ENCODE results near the gene MMP17. TPM values are rescaled to one million over a fixed set of nuclear protein-coding genes. Genes with fewer than 3 reads are reported as not detected.

Gene MMP17
- polyA plus RNA-seq, 1 donor (not counting 4 experiments of a cell fraction or from before 2014, with no cell fraction given), result 2.3 TPM

- Histone ChIP-seq H3K4me2 (ENCODE audit: control insufficient read depth, extremely low read depth, insufficient read depth, low read depth, low read length) (no peak overlapping the region), H3K36me3 (ENCODE audit: control insufficient read depth in 2 of 2, extremely low read depth in 1 of 2, insufficient read depth in 2 of 2, low read length in 2 of 2) (no peaks in the 10 kb centered on the region), H3K9me3 (ENCODE audit: control insufficient read depth, low read depth, low read length) (no peaks in the 10 kb centered on the region), H3K79me2 (ENCODE audit: control insufficient read depth, insufficient read depth, low read length) (no peaks in the 10 kb centered on the region), H3K27me3 (ENCODE audit: control insufficient read depth, extremely low read depth, insufficient read depth, low read length) (no peaks in the 10 kb centered on the region), H3K27ac (ENCODE audit: control insufficient read depth, insufficient read depth, low read length) (no peak overlapping the region), H3K4me1 (ENCODE audit: control insufficient read depth, extremely low read depth, insufficient read depth, low read length) (no peaks in the 10 kb centered on the region), H4K20me1 (ENCODE audit: control insufficient read depth, extremely low read depth, insufficient read depth, low read length) (no peaks in the 10 kb centered on the region), H3K9me1 (ENCODE audit: control insufficient read depth, extremely low read depth, insufficient read depth, low read length) (no peaks in the 10 kb centered on the region), H3K4me3 (ENCODE audit: control insufficient read depth in 2 of 3, extremely low read depth in 1 of 3, insufficient read depth in 2 of 3, low read depth in 1 of 3, low read length in 3 of 3) (no peak overlapping the region), H3K9ac (ENCODE audit: control insufficient read depth, extremely low read depth, insufficient read depth, low read length) (no peak overlapping the region), H2AFZ (ENCODE audit: control insufficient read depth, low read length) (no peak overlapping the region)
- TF ChIP-seq CTCF (optimal IDR thresholded peaks at IDR 0.05 in 1 of 3, IDR thresholded peaks at IDR 0.05 in 1 of 3, conservative IDR thresholded peaks at IDR 0.05 in 1 of 3; ENCODE audit: extremely low read depth in 1 of 3, insufficient read depth in 2 of 3, low read length in 3 of 3), result no peak
- no peak for TF ChIP-seq EZH2 (IDR thresholded peaks at IDR 0.05; ENCODE audit: low read length)
- no peak for DNase-seq (ENCODE audit: low read depth, low spot score)
- dilution Hi-C loops (cut with MboI; ENCODE audit: extremely low pct_ligation_motif_present, low sequenced_read_pairs), result no loop called here
- no peak for FAIRE-seq
Observed at GRCh38 chr12:131841547-131841946, 13.4 kb downstream of the MMP17 start.

- no peak overlapping the region for H2AFZ ChIP-seq (ENCODE audit: control insufficient read depth, low read length)
- FAIRE-seq (no peak), DNase-seq (ENCODE audit: low read depth, low spot score) (no peak)
- no peak overlapping the region for H3K4me3 ChIP-seq (ENCODE audit: control insufficient read depth in 2 of 3, extremely low read depth in 1 of 3, insufficient read depth in 2 of 3, low read depth in 1 of 3, low read length in 3 of 3)
- H3K9me1 ChIP-seq (ENCODE audit: control insufficient read depth, extremely low read depth, insufficient read depth, low read length), result no peaks in the 10 kb centered on the region
- no peaks in the 10 kb centered on the region for H3K9me3 ChIP-seq (ENCODE audit: control insufficient read depth, low read depth, low read length)
- no peak overlapping the region for H3K27ac ChIP-seq (ENCODE audit: control insufficient read depth, insufficient read depth, low read length)
- H3K4me1 ChIP-seq (ENCODE audit: control insufficient read depth, extremely low read depth, insufficient read depth, low read length), result no peaks in the 10 kb centered on the region
- no peaks in the 10 kb centered on the region for H3K36me3 ChIP-seq (ENCODE audit: control insufficient read depth in 2 of 2, extremely low read depth in 1 of 2, insufficient read depth in 2 of 2, low read length in 2 of 2)
- no peaks in the 10 kb centered on the region for H3K27me3 ChIP-seq (ENCODE audit: control insufficient read depth, extremely low read depth, insufficient read depth, low read length)
- TF ChIP-seq EZH2 (IDR thresholded peaks at IDR 0.05; ENCODE audit: low read length), result no peak
- H3K9ac ChIP-seq (ENCODE audit: control insufficient read depth, extremely low read depth, insufficient read depth, low read length), result no peak overlapping the region
- no peaks in the 10 kb centered on the region for H3K79me2 ChIP-seq (ENCODE audit: control insufficient read depth, insufficient read depth, low read length)
- no peaks in the 10 kb centered on the region for H4K20me1 ChIP-seq (ENCODE audit: control insufficient read depth, extremely low read depth, insufficient read depth, low read length)
- no peak overlapping the region for H3K4me2 ChIP-seq (ENCODE audit: control insufficient read depth, extremely low read depth, insufficient read depth, low read depth, low read length)
- dilution Hi-C loops (cut with MboI; ENCODE audit: extremely low pct_ligation_motif_present, low sequenced_read_pairs), result no loop called here
Observed at GRCh38 chr12:131842169-131842568, 14.0 kb downstream of the MMP17 start.

GRCh38 chr12:131843527-131843926 lies 15.3 kb downstream of the MMP17 start:
- Histone ChIP-seq H3K36me3 (ENCODE audit: control insufficient read depth in 2 of 2, extremely low read depth in 1 of 2, insufficient read depth in 2 of 2, low read length in 2 of 2) (no peaks in the 10 kb centered on the region), H4K20me1 (ENCODE audit: control insufficient read depth, extremely low read depth, insufficient read depth, low read length) (no peaks in the 10 kb centered on the region), H3K4me1 (ENCODE audit: control insufficient read depth, extremely low read depth, insufficient read depth, low read length) (no peaks in the 10 kb centered on the region), H3K4me2 (ENCODE audit: control insufficient read depth, extremely low read depth, insufficient read depth, low read depth, low read length) (no peak overlapping the region), H3K9me3 (ENCODE audit: control insufficient read depth, low read depth, low read length) (no peaks in the 10 kb centered on the region), H3K27me3 (ENCODE audit: control insufficient read depth, extremely low read depth, insufficient read depth, low read length) (no peaks in the 10 kb centered on the region), H3K79me2 (ENCODE audit: control insufficient read depth, insufficient read depth, low read length) (no peaks in the 10 kb centered on the region), H2AFZ (ENCODE audit: control insufficient read depth, low read length) (no peak overlapping the region), H3K9ac (ENCODE audit: control insufficient read depth, extremely low read depth, insufficient read depth, low read length) (no peak overlapping the region), H3K27ac (ENCODE audit: control insufficient read depth, insufficient read depth, low read length) (no peak overlapping the region), H3K4me3 (ENCODE audit: control insufficient read depth in 2 of 3, extremely low read depth in 1 of 3, insufficient read depth in 2 of 3, low read depth in 1 of 3, low read length in 3 of 3) (no peak overlapping the region), H3K9me1 (ENCODE audit: control insufficient read depth, extremely low read depth, insufficient read depth, low read length) (no peaks in the 10 kb centered on the region)
- FAIRE-seq (no peak), DNase-seq (ENCODE audit: low read depth, low spot score) (no peak)
- dilution Hi-C loops (cut with MboI; ENCODE audit: extremely low pct_ligation_motif_present, low sequenced_read_pairs), result no loop called here
- TF ChIP-seq CTCF (optimal IDR thresholded peaks at IDR 0.05 in 1 of 3, IDR thresholded peaks at IDR 0.05 in 1 of 3, conservative IDR thresholded peaks at IDR 0.05 in 1 of 3; ENCODE audit: extremely low read depth in 1 of 3, insufficient read depth in 2 of 3, low read length in 3 of 3) (no peak), EZH2 (IDR thresholded peaks at IDR 0.05; ENCODE audit: low read length) (no peak)
